GM12864 (cell line): ENCODE data around the gene RBM22.

Experiments
- DNase-seq: peaks from one replicate; pipeline ENCODE4 v3.0.0-alpha.2; 2011; ENCODE audit warnings: low read depth
- H3K4me3 ChIP-seq: 2 replicates; pipeline ENCODE4 v1.5.1; 2011; ENCODE audit warnings: mild to moderate bottlenecking, low read depth, low read length, control low read depth
- CTCF ChIP-seq: IDR thresholded peaks from 2 replicates; pipeline ENCODE4 v1.5.1; 2011; ENCODE audit warnings: low read depth, mild to moderate bottlenecking, moderate library complexity, low read length, control low read depth, inconsistent platforms; ENCODE audit errors: missing control alignments

RBM22 gene

GRCh38 chr5:150647275-150648251, 53.3 kb downstream of the RBM22 start:
- no peak for DNase-seq
- no peak for TF ChIP-seq CTCF
- no peak overlapping the region for H3K4me3 ChIP-seq

- TF ChIP-seq CTCF = no peak
- H3K4me3 ChIP-seq = no peak overlapping the region
- no peak for DNase-seq
These were observed 55.7 kb downstream of the RBM22 start for GRCh38 chr5:150645070-150645700.

- H3K4me3 ChIP-seq = no peak overlapping the region
- no peak for TF ChIP-seq CTCF
- DNase-seq = no peak
These were observed 56.3 kb downstream of the RBM22 start for GRCh38 chr5:150644514-150644913.

GRCh38 chr5:150644058-150644457, 56.8 kb downstream of the RBM22 start:
- DNase-seq = no peak
- no peak overlapping the region for H3K4me3 ChIP-seq
- TF ChIP-seq CTCF = no peak

GRCh38 chr5:150642991-150643710, 57.7 kb downstream of the RBM22 start:
- H3K4me3 ChIP-seq = no peak overlapping the region
- TF ChIP-seq CTCF = no peak
- DNase-seq = no peak

- DNase-seq = no peak
- no peak for TF ChIP-seq CTCF
- no peak overlapping the region for H3K4me3 ChIP-seq
These were observed 58.3 kb downstream of the RBM22 start for GRCh38 chr5:150642567-150642927.
